ENCODE measurements around the gene POLR3E.

The POLR3E gene

GRCh38 chr16:22297114-22297870 is at the start of gene POLR3E:
Gene POLR3E (plus strand): TSS chr16:22297409. CDS start chr16:22302969, 5,560 bp downstream.
- peak; percentile 94 to 98 for DNase-seq

GRCh38 chr16:22250522-22250921 is 46.7 kb upstream of the POLR3E start:
- no peak for DNase-seq

GRCh38 chr16:22252317-22252716 is 44.9 kb upstream of the POLR3E start:
- no peak for DNase-seq

- no peak for DNase-seq
These were observed 43.9 kb upstream of the POLR3E start for GRCh38 chr16:22253272-22253671.

GRCh38 chr16:22255335-22255734 is 41.9 kb upstream of the POLR3E start:
- no peak for DNase-seq

GRCh38 chr16:22257440-22257839 is 39.8 kb upstream of the POLR3E start:
- DNase-seq = no peak

- no peak for DNase-seq
These were observed 36.7 kb upstream of the POLR3E start for GRCh38 chr16:22260490-22260889.

GRCh38 chr16:22262460-22262859 is 34.7 kb upstream of the POLR3E start:
- no peak for DNase-seq

GRCh38 chr16:22264786-22265185 is 32.4 kb upstream of the POLR3E start:
- DNase-seq = no peak

GRCh38 chr16:22265351-22265750 is 31.9 kb upstream of the POLR3E start:
- no peak for DNase-seq

GRCh38 chr16:22266546-22266945 is 30.7 kb upstream of the POLR3E start:
- DNase-seq = no peak

GRCh38 chr16:22267764-22268163 is 29.4 kb upstream of the POLR3E start:
- DNase-seq = peak in 1 of 2 experiments; percentile 44

GRCh38 chr16:22270525-22270924 is 26.7 kb upstream of the POLR3E start:
- no peak for DNase-seq

GRCh38 chr16:22272870-22273650 is 24.1 kb upstream of the POLR3E start:
- DNase-seq = no peak

GRCh38 chr16:22274916-22275315 is 22.3 kb upstream of the POLR3E start:
- DNase-seq = no peak

- no peak for DNase-seq
These were observed 18.6 kb upstream of the POLR3E start for GRCh38 chr16:22278441-22279230.

- no peak for DNase-seq
These were observed 14.8 kb upstream of the POLR3E start for GRCh38 chr16:22282254-22282892.

- no peak for DNase-seq
These were observed 12.6 kb upstream of the POLR3E start for GRCh38 chr16:22284637-22285036.

- DNase-seq = no peak
These were observed 12.1 kb upstream of the POLR3E start for GRCh38 chr16:22285080-22285479.

- no peak for DNase-seq
These were observed 6.2 kb upstream of the POLR3E start for GRCh38 chr16:22291020-22291419.

GRCh38 chr16:22291860-22292318 is 5.3 kb upstream of the POLR3E start:
- DNase-seq = no peak

GRCh38 chr16:22292320-22292719 is 4.9 kb upstream of the POLR3E start:
- DNase-seq = no peak
